HepG2 (cell line): ENCODE results near the gene RGS19. TPM values are rescaled to one million over a fixed set of nuclear protein-coding genes. Genes with fewer than 3 reads are reported as not detected.

Experiments
- AKAP8 ChIP-seq: sonication (generic); formaldehyde crosslinking; IDR thresholded peaks from 2 replicates; pipeline ENCODE4 v1.5.1; 2020; ENCODE audit warnings: mild to moderate bottlenecking, missing genetic modification reagents
- CHD4 ChIP-seq: fragments of 200-600 bp; sonication (generic); IDR thresholded peaks from 2 replicates; pipeline ENCODE4 v1.7.0; 2017; ENCODE audit warnings: mild to moderate bottlenecking, low read length, borderline replicate concordance
- CTCF ChIP-seq: sonication (generic); formaldehyde crosslinking; IDR thresholded peaks from 2 replicates; pipeline ENCODE4 v1.5.0; 2020; ENCODE audit warnings: mild to moderate bottlenecking, missing genetic modification reagents, moderate library complexity
- DZIP1 ChIP-seq: sonication (generic); formaldehyde crosslinking; IDR thresholded peaks from 2 replicates; pipeline ENCODE4 v1.5.0; 2020; ENCODE audit warnings: mild to moderate bottlenecking, missing genetic modification reagents
- FOSL1 ChIP-seq: sonication (generic); formaldehyde crosslinking; IDR thresholded peaks from 2 replicates; pipeline ENCODE4 v1.9.0; 2021; ENCODE audit warnings: missing genetic modification reagents, borderline replicate concordance
- KLF6 ChIP-seq: IDR thresholded peaks from 2 replicates; pipeline ENCODE4 v1.8.0; 2016; ENCODE audit warnings: missing biosample characterization, missing genetic modification reagents
- SPEN ChIP-seq: sonication (generic); formaldehyde crosslinking; IDR thresholded peaks from 2 replicates; pipeline ENCODE4 v1.5.1; 2020; ENCODE audit warnings: low read depth, mild to moderate bottlenecking, missing genetic modification reagents
- SRY ChIP-seq: sonication (generic); formaldehyde crosslinking; IDR thresholded peaks from 2 replicates; pipeline ENCODE4 v1.8.0; 2022; ENCODE audit warnings: mild to moderate bottlenecking, missing genetic modification reagents
- ZEB1 ChIP-seq: IDR thresholded peaks from 2 replicates; pipeline ENCODE4 v1.6.1; 2012; ENCODE audit warnings: mild to moderate bottlenecking, low read depth, inconsistent platforms; ENCODE audit not compliant: insufficient replicate concordance
- ZHX2 ChIP-seq, 2 experiments: sonication (generic) in 1 of 2; formaldehyde crosslinking in 1 of 2; IDR thresholded peaks; 2 replicates each; pipeline versions ENCODE4 v1.6.1 to v1.9.0; 2014 to 2022; ENCODE audit warnings: antibody characterized with exemption in 1 of 2, borderline replicate concordance in 1 of 2, inconsistent platforms in 1 of 2, low read depth in 1 of 2, missing genetic modification reagents in 1 of 2
- ZMYM3 ChIP-seq: sonication (generic); formaldehyde crosslinking; IDR thresholded peaks from 2 replicates; pipeline ENCODE4 v1.5.1; 2020; ENCODE audit warnings: mild to moderate bottlenecking, missing genetic modification reagents
- ZNF230 ChIP-seq: sonication (generic); formaldehyde crosslinking; IDR thresholded peaks from 2 replicates; pipeline ENCODE4 v1.4.0; 2020; ENCODE audit warnings: mild to moderate bottlenecking, missing genetic modification reagents
- ZNF605 ChIP-seq: sonication (generic); formaldehyde crosslinking; IDR thresholded peaks from 2 replicates; pipeline ENCODE4 v1.8.0; 2022; ENCODE audit warnings: mild to moderate bottlenecking, missing genetic modification reagents
- ZXDC ChIP-seq: sonication (generic); formaldehyde crosslinking; IDR thresholded peaks from 2 replicates; pipeline ENCODE4 v1.5.0; 2020; ENCODE audit warnings: mild to moderate bottlenecking, missing genetic modification reagents
- polyA plus RNA-seq, 8 experiments: library from polyadenylated mRNA; depleted of rRNA in 3 of 8; stranded (reverse) in 7 of 8; unstranded in 1 of 8; fragments of >200 nt; fragmentation: Illumina TruSeq in 4 of 8; extraction: Trizol in 4 of 8; gene quantifications; 2 replicates each; pipeline versions ENCODE4 v1.2.1 to v1.2.3, GENCODE V29; 2011 to 2016; ENCODE audit warnings: low read depth in 4 of 8, missing spikeins in 1 of 8, mixed read lengths in 1 of 8; ENCODE audit not compliant: insufficient read depth in 1 of 8
- total RNA-seq, 5 experiments: library from RNA; depleted of rRNA; stranded (reverse); fragments of >200 nt; fragmentation: Illumina TruSeq; extraction: Trizol; gene quantifications; 2 replicates each; pipeline ENCODE4 v1.2.3, GENCODE V29; 2016; ENCODE audit warnings: low read depth in 1 of 5

RGS19 gene
- total and polyA plus RNA-seq, 2 of the 13 experiments (the other 11 are each of a cell fraction or from before 2014, with no cell fraction given): 10.7 to 11.9 TPM

- TF ChIP-seq ZEB1 (no peak), ZXDC (0 out of 2 replicates have a peak, but pooled peaks have one; percentile 66), ZMYM3 (CRISPR knock-in tag) (0 out of 2 replicates have a peak, but pooled peaks have one; percentile 24), AKAP8 (CRISPR knock-in tag) (no peak), SRY (CRISPR knock-in tag) (no peak), ZNF605 (CRISPR knock-in tag) (0 out of 2 replicates have a peak, but pooled peaks have one; percentile 36), FOSL1 (no peak), ZHX2 (IDR thresholded peaks at IDR 0.05; ENCODE audit: low read depth) (peak; percentile 40; the same call in 1 of the 2 replicates), ZHX2 (CRISPR knock-in tag; IDR thresholded peaks at IDR 0.05; ENCODE audit: borderline replicate concordance) (no peak), SPEN (CRISPR knock-in tag) (peak; percentile 56), ZNF230 (CRISPR knock-in tag) (no peak), CTCF (CRISPR knock-in tag) (peak; percentile 92), KLF6 (0 out of 2 replicates have a peak, but pooled peaks have one; percentile 35), DZIP1 (CRISPR knock-in tag) (0 out of 2 replicates have a peak, but pooled peaks have one; percentile 8), CHD4 (0 out of 2 replicates have a peak, but pooled peaks have one; percentile 29)
Observed at GRCh38 chr20:64101731-64102621, 22.7 kb upstream of the RGS19 start (continued).
